Stimulated activated naive CD8-positive, alpha-beta T cell treated with anti-CD3 and anti-CD28 coated beads, Interleukin-15, Interleukin-2, amounts not matched to agents 100 U/mL and 50 U/mL, for 24 hours (primary cell): Measurements from ENCODE around the gene HIBCH.
A peak's percentile ranks its signal among the peaks of the same experiment; 100 is the strongest.
"Not testable (repeated sequence)": the region's sequence is repeated elsewhere in the genome, so short reads cannot be mapped to it uniquely, and the experiment has no call there.

ENCODE experiments used
- ATAC-seq: fragments of 150-1000 bp; cut with Tn5 transposase; one replicate; pipeline ENCODE4 v1.10.0; 2021
- DNase-seq: peaks from one replicate; pipeline ENCODE4 v3.0.0; 2021

HIBCH gene

GRCh38 chr2:190319555-190320498 is at the start of gene HIBCH:
Gene HIBCH (minus strand): TSS chr2:190319826. CDS start chr2:190319750, 76 bp downstream.
- ATAC-seq, result peak; percentile 95
- DNase-seq, result peak; percentile 94

GRCh38 chr2:190367091-190367490 is 47.5 kb upstream of the HIBCH start:
- ATAC-seq, result no peak
- DNase-seq, result no peak

- no peak for ATAC-seq
- DNase-seq, result no peak
These were observed 46.7 kb upstream of the HIBCH start for GRCh38 chr2:190366248-190366753.

GRCh38 chr2:190365499-190366204 is 46.0 kb upstream of the HIBCH start:
- no peak for DNase-seq
- no peak for ATAC-seq

GRCh38 chr2:190362894-190363293 is 43.3 kb upstream of the HIBCH start:
- ATAC-seq (no peak), DNase-seq (no peak)

- DNase-seq, result no peak
- ATAC-seq, result no peak
These were observed 41.9 kb upstream of the HIBCH start for GRCh38 chr2:190361572-190361971.

GRCh38 chr2:190360965-190361364 is 41.3 kb upstream of the HIBCH start:
- ATAC-seq, result no peak
- DNase-seq, result no peak

- DNase-seq (no peak), ATAC-seq (no peak)
These were observed 40.9 kb upstream of the HIBCH start for GRCh38 chr2:190360561-190360960.

GRCh38 chr2:190358655-190359448 is 39.2 kb upstream of the HIBCH start:
- not testable (repeated sequence) for ATAC-seq, DNase-seq

GRCh38 chr2:190357600-190357999 is 38.0 kb upstream of the HIBCH start:
- ATAC-seq, result no peak
- no peak for DNase-seq

GRCh38 chr2:190355968-190356644 is 36.5 kb upstream of the HIBCH start:
- ATAC-seq (no peak), DNase-seq (no peak)

- ATAC-seq, result no peak
- no peak for DNase-seq
These were observed 34.5 kb upstream of the HIBCH start for GRCh38 chr2:190354003-190354690.

GRCh38 chr2:190353537-190353899 is 33.9 kb upstream of the HIBCH start:
- DNase-seq (no peak), ATAC-seq (no peak)

GRCh38 chr2:190352668-190353536 is 33.3 kb upstream of the HIBCH start:
- DNase-seq, result no peak
- ATAC-seq, result no peak

GRCh38 chr2:190351955-190352354 is 32.3 kb upstream of the HIBCH start:
- ATAC-seq (no peak), DNase-seq (no peak)

GRCh38 chr2:190350371-190350770 is 30.7 kb upstream of the HIBCH start:
- no peak for ATAC-seq
- no peak for DNase-seq

GRCh38 chr2:190344276-190344827 is 24.7 kb upstream of the HIBCH start:
- no peak for DNase-seq
- ATAC-seq, result peak; percentile 25

- DNase-seq (peak; percentile 58), ATAC-seq (peak; percentile 71)
These were observed 24.1 kb upstream of the HIBCH start, which contains the start of gene INPP1 for GRCh38 chr2:190343536-190344275. Gene INPP1 (plus strand): TSS chr2:190343589. CDS start chr2:190360103, 16,514 bp downstream.

- DNase-seq (no peak), ATAC-seq (peak; percentile 35)
These were observed 23.5 kb upstream of the HIBCH start for GRCh38 chr2:190343089-190343535.
